Coronary artery (tissue), 2 donors: ENCODE results near the gene MED4.

Source experiments
- DNase-seq: peaks from one replicate; pipeline ENCODE4 v3.0.0-alpha.2; 2017; ENCODE audit warnings: low spot score
- H3K27ac ChIP-seq, 2 donors: fragments of 200-600 bp; sonication (generic); one replicate each; pipeline ENCODE4 v1.5.1; 2016 to 2019
- H3K4me3 ChIP-seq: fragments of 200-600 bp; sonication (generic); 2 replicates; pipeline ENCODE4 v1.5.1; 2016; ENCODE audit warnings: mild to moderate bottlenecking, moderate library complexity
- TF ChIP-seq, protein P1 (sequence below): fragments of 200-600 bp; sonication (generic); IDR thresholded peaks from one replicate; pipeline ENCODE4 v1.5.1; 2019; ENCODE audit warnings: antibody characterized with exemption

Gene MED4

DNA sequence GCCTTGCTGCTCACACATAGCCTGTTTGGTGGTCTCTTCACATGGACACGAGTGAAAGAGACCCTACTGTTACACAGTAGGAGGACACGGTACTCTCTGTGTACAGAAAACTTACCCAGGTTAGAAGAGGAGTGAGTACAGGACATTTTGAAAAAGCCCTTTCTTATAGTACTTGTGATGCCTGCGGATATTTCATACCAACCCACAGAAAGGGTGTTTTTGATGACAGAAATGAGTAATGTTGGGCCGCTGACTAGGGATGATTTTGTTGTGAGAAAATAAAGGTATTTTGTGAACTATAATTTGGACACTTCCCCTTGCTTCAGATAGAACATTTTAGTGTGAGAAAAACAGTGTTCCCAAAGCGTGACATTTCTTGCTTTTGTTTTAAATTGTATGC lies 39.2 kb downstream of the MED4 start:
- TF ChIP-seq, protein P1, sequence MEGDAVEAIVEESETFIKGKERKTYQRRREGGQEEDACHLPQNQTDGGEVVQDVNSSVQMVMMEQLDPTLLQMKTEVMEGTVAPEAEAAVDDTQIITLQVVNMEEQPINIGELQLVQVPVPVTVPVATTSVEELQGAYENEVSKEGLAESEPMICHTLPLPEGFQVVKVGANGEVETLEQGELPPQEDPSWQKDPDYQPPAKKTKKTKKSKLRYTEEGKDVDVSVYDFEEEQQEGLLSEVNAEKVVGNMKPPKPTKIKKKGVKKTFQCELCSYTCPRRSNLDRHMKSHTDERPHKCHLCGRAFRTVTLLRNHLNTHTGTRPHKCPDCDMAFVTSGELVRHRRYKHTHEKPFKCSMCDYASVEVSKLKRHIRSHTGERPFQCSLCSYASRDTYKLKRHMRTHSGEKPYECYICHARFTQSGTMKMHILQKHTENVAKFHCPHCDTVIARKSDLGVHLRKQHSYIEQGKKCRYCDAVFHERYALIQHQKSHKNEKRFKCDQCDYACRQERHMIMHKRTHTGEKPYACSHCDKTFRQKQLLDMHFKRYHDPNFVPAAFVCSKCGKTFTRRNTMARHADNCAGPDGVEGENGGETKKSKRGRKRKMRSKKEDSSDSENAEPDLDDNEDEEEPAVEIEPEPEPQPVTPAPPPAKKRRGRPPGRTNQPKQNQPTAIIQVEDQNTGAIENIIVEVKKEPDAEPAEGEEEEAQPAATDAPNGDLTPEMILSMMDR: no peak
- DNase-seq: no peak
- H3K4me3 ChIP-seq: no peak overlapping the region
- no peak overlapping the region for H3K27ac ChIP-seq

DNA sequence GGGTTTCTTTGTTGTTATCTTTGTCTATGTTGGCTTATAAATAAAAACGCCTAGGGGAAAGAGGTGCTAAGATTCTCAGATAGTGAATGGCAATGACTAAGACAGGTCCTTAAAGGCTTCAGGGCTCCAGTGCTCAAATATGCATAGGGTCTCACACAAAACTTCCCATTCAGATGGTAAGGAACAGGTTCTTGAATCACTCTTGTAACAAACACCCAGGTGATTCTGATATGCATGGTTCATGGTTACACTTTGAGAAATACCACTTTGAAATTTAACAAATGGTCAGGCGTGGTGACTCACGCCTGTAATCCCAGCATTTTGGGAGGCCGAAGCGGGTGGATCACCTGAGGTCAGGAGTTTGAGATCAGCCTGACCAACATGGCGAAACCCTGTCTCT lies 40.3 kb downstream of the MED4 start:
- TF ChIP-seq, protein P1: no peak
- Histone ChIP-seq H3K27ac (no peak overlapping the region), H3K4me3 (no peak overlapping the region)
- no peak for DNase-seq

DNA sequence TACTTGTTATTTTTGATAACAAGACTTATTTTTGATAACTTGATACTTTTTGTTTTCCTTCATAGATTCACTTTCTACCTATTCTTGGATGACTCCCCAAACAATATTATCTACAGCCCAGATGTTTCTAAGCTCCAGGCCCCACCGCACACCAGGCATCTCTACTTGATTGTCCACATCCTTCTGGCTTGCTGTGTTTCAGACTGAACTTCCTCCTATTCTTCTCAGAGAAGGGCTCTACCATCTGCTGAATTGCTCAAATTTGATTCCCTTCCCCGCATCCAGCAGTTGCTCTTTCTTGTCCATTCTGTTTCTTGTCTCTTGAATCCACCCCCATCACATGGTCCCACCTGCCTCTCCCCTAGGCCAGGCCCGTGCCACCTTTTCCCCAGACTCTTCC lies 44.4 kb downstream of the MED4 start:
- Histone ChIP-seq H3K4me3 (no peak overlapping the region), H3K27ac (no peak overlapping the region)
- no peak for DNase-seq
- TF ChIP-seq, protein P1: no peak

DNA sequence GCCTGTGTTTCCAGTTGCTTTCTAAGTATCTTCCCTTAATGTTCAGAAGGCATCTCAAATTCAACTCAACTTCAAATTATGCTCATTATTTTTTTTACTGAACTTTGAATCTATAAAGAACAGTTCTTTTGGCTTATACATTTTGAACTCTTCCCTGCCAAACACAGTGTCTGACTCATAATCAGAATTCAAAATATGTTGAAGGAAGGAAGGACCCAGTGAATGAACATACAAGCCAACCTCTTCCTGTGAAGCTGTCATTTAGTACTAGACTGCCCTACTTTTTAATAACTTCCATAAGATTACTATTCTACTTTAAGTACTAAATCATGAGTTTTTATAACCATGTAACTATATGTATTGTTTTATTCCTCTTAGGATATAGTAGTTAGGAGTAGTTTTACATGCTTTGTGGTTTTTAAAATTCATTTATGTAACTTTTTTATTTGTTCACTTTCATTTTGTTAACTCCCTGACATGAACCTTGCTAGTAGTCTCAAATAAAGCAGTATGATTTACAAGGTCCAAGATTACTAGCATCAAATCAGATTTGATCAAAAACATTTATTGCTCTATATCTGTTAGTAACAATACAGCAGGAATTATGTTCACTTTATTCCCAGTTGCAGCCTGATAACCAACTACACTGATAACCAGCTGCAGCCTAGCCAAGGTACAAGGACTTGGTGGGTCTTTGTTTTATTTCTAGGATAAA lies 51.0 kb downstream of the MED4 start:
- Histone ChIP-seq H3K27ac (no peak overlapping the region), H3K4me3 (no peak overlapping the region)
- no peak for DNase-seq
- TF ChIP-seq, protein P1: no peak

DNA sequence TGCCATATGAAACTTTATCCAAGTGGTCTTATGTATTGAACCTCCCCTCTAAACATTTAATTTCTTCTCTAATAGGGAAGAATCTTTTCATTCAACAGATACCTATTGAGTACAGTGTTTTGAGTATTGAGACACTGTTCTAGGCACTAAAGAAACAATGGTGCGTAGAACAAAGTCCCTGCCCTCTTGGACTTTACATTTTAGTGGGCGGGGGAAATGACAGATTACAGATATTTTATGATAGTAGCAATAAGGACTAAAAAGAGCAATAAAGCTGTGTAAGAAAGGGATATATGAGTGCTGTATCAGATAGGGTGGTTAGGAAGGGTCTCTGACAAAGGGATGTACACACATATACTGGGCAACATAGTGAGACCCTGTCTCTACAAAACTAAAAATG lies 52.0 kb downstream of the MED4 start:
- no peak overlapping the region for H3K4me3 ChIP-seq
- H3K27ac ChIP-seq: no peak overlapping the region
- TF ChIP-seq, protein P1: no peak
- no peak for DNase-seq

DNA sequence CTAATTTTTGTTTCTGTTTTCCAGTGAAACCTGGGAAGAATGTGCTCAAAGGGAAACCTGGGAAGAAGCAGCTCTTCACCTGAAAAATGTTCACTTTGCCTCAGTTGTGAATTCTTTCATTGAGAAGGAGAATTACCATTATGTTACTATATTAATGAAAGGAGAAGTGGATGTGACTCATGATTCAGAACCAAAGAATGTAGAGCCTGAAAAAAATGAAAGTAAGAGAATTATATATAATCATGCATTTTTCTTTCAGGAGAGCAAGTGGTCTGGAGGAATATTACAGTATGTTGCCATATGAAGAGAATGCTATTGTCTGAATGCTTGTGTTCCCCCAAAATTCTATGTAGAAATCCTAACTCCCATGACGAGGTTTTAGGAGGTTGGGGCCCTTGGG lies 54.0 kb downstream of the MED4 start:
- DNase-seq: no peak
- no peak overlapping the region for H3K27ac ChIP-seq
- TF ChIP-seq, protein P1: no peak
- no peak overlapping the region for H3K4me3 ChIP-seq

DNA sequence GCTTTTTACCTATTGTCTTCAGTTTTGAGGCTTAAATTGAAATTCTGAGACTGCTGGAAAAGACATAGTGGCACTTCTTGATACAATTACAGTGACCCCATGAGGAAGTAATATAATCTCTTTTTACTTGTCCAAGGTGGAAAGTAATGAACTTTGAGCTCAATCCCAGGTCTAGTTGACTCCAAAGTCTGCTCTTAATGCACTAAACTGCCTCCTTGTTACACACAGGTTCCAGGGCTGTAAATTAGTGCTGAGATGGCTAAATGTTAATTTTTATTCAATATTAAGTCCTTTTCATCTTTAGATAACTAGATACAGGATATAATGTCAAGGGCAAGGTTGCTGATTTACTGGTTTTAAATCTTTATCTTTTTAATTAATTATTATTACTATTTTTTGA lies 54.9 kb downstream of the MED4 start:
- H3K4me3 ChIP-seq: no peak overlapping the region
- TF ChIP-seq, protein P1: no peak
- H3K27ac ChIP-seq: no peak overlapping the region
- DNase-seq: no peak
